WTC11 (cell line): ENCODE measurements around the gene BCO1. TPM values are rescaled to one million over a fixed set of nuclear protein-coding genes. Genes with fewer than 3 reads are reported as not detected.

Source experiments
- ATAC-seq: fragments of 200-7000 bp; cut with Tn5 transposase; 2 replicates; pipeline ENCODE4 v1.10.0; 2021; ENCODE audit warnings: mild to moderate bottlenecking, moderate library complexity
- CTCF ChIA-PET: fragments of 300-600 bp; sonication (Branson Sonifier 250); formaldehyde crosslinking; loops from one replicate; lab custom pipeline; 2021; ENCODE audit warnings: antibody characterized with exemption; lab: Charles Lee
- POLR2A ChIA-PET: fragments of 350-600 bp; sonication (Branson Sonifier 250); formaldehyde crosslinking; loops from one replicate; lab custom pipeline; 2021; ENCODE audit warnings: antibody characterized with exemption; lab: Charles Lee
- DNase-seq: peaks from one replicate; pipeline ENCODE4 v3.0.0; 2021; ENCODE audit warnings: low spot score
- H3K27ac Mint-ChIP-seq: 2 replicates; pipeline ENCODE4 v1.8.0; 2021; ENCODE audit warnings: mixed read lengths
- H3K27me3 Mint-ChIP-seq: 2 replicates; pipeline ENCODE4 v1.8.0; 2021; ENCODE audit warnings: low read depth, mild to moderate bottlenecking, moderate library complexity, mixed read lengths
- H3K36me3 Mint-ChIP-seq: 2 replicates; pipeline ENCODE4 v1.8.0; 2021; ENCODE audit warnings: mixed read lengths
- H3K4me1 Mint-ChIP-seq: 2 replicates; pipeline ENCODE4 v1.8.0; 2022; ENCODE audit warnings: mixed read lengths
- H3K4me3 Mint-ChIP-seq: 2 replicates; pipeline ENCODE4 v1.8.0; 2021; ENCODE audit warnings: mild to moderate bottlenecking, moderate library complexity, mixed read lengths
- H3K9me3 Mint-ChIP-seq: 2 replicates; pipeline ENCODE4 v1.8.0; 2021; ENCODE audit warnings: mixed read lengths
- AR ChIP-seq: fragments of 250-450 bp; sonication (Bioruptor Pico); IDR thresholded peaks from 2 replicates; pipeline ENCODE4 v1.9.0; 2021; ENCODE audit warnings: mild to moderate bottlenecking
- CREB1 ChIP-seq: sonication (generic); formaldehyde crosslinking; IDR thresholded peaks from 2 replicates; pipeline ENCODE4 v1.8.0; 2023; ENCODE audit warnings: mild to moderate bottlenecking, missing genetic modification reagents
- CTCF ChIP-seq: fragments of 200-600 bp; IDR thresholded peaks from 2 replicates; pipeline ENCODE4 v1.8.0; 2022; ENCODE audit warnings: antibody characterized with exemption
- E2F4 ChIP-seq: sonication (generic); formaldehyde crosslinking; IDR thresholded peaks from 2 replicates; pipeline ENCODE4 v1.8.1; 2022; ENCODE audit warnings: low read depth, mild to moderate bottlenecking, moderate library complexity, missing genetic modification reagents, borderline replicate concordance
- ELF4 ChIP-seq: sonication (generic); formaldehyde crosslinking; IDR thresholded peaks from 2 replicates; pipeline ENCODE4 v1.8.1; 2022; ENCODE audit warnings: low read depth, mild to moderate bottlenecking, moderate library complexity, missing genetic modification reagents
- EMX1 ChIP-seq: fragments of 250-450 bp; sonication (Bioruptor Pico); IDR thresholded peaks from 2 replicates; pipeline ENCODE4 v1.8.0; 2021; ENCODE audit warnings: mild to moderate bottlenecking
- GTF2I ChIP-seq: fragments of 250-450 bp; sonication (Bioruptor Pico); conservative IDR thresholded peaks from 2 replicates; pipeline ENCODE4 v1.4.0; 2021; ENCODE audit warnings: mild to moderate bottlenecking
- HMGA2 ChIP-seq: fragments of 250-450 bp; sonication (Bioruptor Pico); IDR thresholded peaks from 2 replicates; pipeline ENCODE4 v1.4.0; 2021; ENCODE audit warnings: mild to moderate bottlenecking, moderate library complexity
- IRF2 ChIP-seq: sonication (generic); formaldehyde crosslinking; IDR thresholded peaks from 2 replicates; pipeline ENCODE4 v1.8.0; 2022; ENCODE audit warnings: low read depth, missing genetic modification reagents, borderline replicate concordance
- KAT7 ChIP-seq: sonication (generic); formaldehyde crosslinking; IDR thresholded peaks from 2 replicates; pipeline ENCODE4 v1.8.1; 2023; ENCODE audit warnings: missing genetic modification reagents, mild to moderate bottlenecking, borderline replicate concordance
- NFATC4 ChIP-seq: fragments of 250-450 bp; sonication (Bioruptor Pico); IDR thresholded peaks from 2 replicates; pipeline ENCODE4 v1.9.0; 2021; ENCODE audit warnings: mild to moderate bottlenecking
- NR1H2 ChIP-seq: sonication (generic); formaldehyde crosslinking; IDR thresholded peaks from 2 replicates; pipeline ENCODE4 v1.9.0; 2021; ENCODE audit warnings: mild to moderate bottlenecking, moderate library complexity, missing genetic modification reagents
- NR3C1 ChIP-seq: sonication (generic); formaldehyde crosslinking; conservative IDR thresholded peaks from 2 replicates; pipeline ENCODE4 v1.8.1; 2023; ENCODE audit warnings: low read depth, mild to moderate bottlenecking, missing genetic modification reagents
- RELA ChIP-seq: sonication (generic); formaldehyde crosslinking; IDR thresholded peaks from 2 replicates; pipeline ENCODE4 v1.8.1; 2022; ENCODE audit warnings: missing genetic modification reagents, mild to moderate bottlenecking, borderline replicate concordance
- SMAD3 ChIP-seq: sonication (generic); formaldehyde crosslinking; IDR thresholded peaks from 2 replicates; pipeline ENCODE4 v1.8.0; 2022; ENCODE audit warnings: missing genetic modification reagents, mild to moderate bottlenecking, borderline replicate concordance
- SP1 ChIP-seq: sonication (generic); formaldehyde crosslinking; conservative IDR thresholded peaks from 2 replicates; pipeline ENCODE4 v1.8.1; 2022; ENCODE audit warnings: missing genetic modification reagents
- ZNF121 ChIP-seq: sonication (generic); formaldehyde crosslinking; IDR thresholded peaks from 2 replicates; pipeline ENCODE4 v1.8.0; 2023; ENCODE audit warnings: missing genetic modification reagents
- ZNF138 ChIP-seq: sonication (generic); formaldehyde crosslinking; conservative IDR thresholded peaks from 2 replicates; pipeline ENCODE4 v1.8.1; 2022; ENCODE audit warnings: mild to moderate bottlenecking, moderate library complexity, missing genetic modification reagents
- total RNA-seq: library from RNA; stranded (reverse); gene quantifications from 3 replicates; pipeline ENCODE4 v1.2.3, GENCODE V29; 2021
- TF ChIP-seq, protein P1 (sequence below): sonication (generic); formaldehyde crosslinking; IDR thresholded peaks from 2 replicates; pipeline ENCODE4 v1.8.0; 2022; ENCODE audit warnings: mild to moderate bottlenecking, missing genetic modification reagents

Gene BCO1
- total RNA-seq, 1 experiment from 2014 or later = 0.15 TPM

GRCh38 chr16:81237942-81238295 lies 570 bp upstream of the BCO1 start:
- peaks cover 3% of the 10 kb centered on the region for H3K9me3 Mint-ChIP-seq
- POLR2A ChIA-PET = interaction anchor here (0.6 to 0.7 kb wide), 3 partner anchors 20 to 173 kb away, joined by 4 to 6 read pairs (median 5); no protein-coding TSS in a partner anchor
- no peak for TF ChIP-seq CREB1 (CRISPR knock-in tag)
- no peak for TF ChIP-seq EMX1
- TF ChIP-seq KAT7 (CRISPR knock-in tag) = no peak
- no peak for TF ChIP-seq ZNF138 (CRISPR knock-in tag)
- no peak for TF ChIP-seq ELF4 (CRISPR knock-in tag)
- no peak for TF ChIP-seq ZNF121 (CRISPR knock-in tag)
- TF ChIP-seq SP1 = no peak
- TF ChIP-seq NR3C1 (CRISPR knock-in tag) = no peak
- no peak for TF ChIP-seq RELA (CRISPR knock-in tag)
- TF ChIP-seq CTCF = no peak
- TF ChIP-seq E2F4 = no peak
- TF ChIP-seq NFATC4 = no peak
- no peak for TF ChIP-seq HMGA2 (CRISPR knock-in tag)
- TF ChIP-seq, all 79 proteins: peak for 0
- peak overlapping the region; percentile 65 for H3K4me3 Mint-ChIP-seq
- H3K27me3 Mint-ChIP-seq = no peaks in the 10 kb centered on the region
- H3K4me1 Mint-ChIP-seq = peaks cover 25% of the 10 kb centered on the region
- CTCF ChIA-PET = interaction anchor here (0.6 to 1.7 kb wide), 12 partner anchors 8 to 589 kb away, joined by 3 to 11 read pairs (median 3); partner anchors contain the start of gene ATMIN
- H3K36me3 Mint-ChIP-seq = no peaks in the 10 kb centered on the region
- peak overlapping the region; percentile 98 for H3K27ac Mint-ChIP-seq
- ATAC-seq (no peak; the same call in 1 of the 2 replicates), DNase-seq (no peak)

DNA sequence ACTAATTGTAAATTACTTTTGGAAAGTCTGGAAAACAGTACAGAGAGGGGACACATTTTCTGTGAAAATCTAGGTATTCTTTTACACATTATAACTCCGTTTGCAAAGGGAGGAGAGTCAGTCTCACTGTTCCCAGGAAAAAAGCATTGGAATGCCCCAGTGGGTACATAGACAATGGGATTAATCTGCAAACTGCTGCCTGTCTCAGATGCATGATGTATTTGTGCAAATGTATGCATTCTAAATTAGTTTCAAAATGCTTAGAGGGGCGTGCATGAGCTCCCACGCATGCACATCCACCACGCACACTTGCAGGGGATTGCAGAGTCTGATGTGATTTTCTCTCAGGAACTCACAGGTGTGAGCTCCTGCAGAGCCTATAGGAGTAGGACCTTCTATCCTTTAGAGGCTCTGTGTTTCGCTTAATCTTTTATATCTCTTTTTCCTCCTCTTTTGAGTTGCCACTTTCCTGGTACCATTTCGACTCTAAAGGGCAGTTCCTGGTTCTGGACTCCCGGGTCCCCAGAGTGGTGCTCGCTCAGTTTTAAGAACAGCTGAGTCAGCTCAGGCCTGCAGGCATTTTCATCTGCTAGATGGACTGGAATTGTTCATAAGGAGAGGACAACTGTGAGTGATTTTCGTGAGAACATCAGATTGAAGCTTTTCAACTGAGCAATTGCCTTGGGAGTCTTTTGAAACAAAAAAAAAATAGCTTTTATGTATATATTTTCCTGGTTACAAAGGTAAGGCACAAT lies 1.1 kb downstream of the BCO1 start:
- no peak for DNase-seq
- H3K27me3 Mint-ChIP-seq = no peaks in the 10 kb centered on the region
- no peak for ATAC-seq
- H3K36me3 Mint-ChIP-seq = no peaks in the 10 kb centered on the region
- POLR2A ChIA-PET = no interaction called here
- TF ChIP-seq NR1H2 (no peak), GTF2I (CRISPR knock-in tag) (no peak), SMAD3 (CRISPR knock-in tag) (no peak), AR (CRISPR knock-in tag) (no peak), IRF2 (no peak)
- TF ChIP-seq, protein P1, sequence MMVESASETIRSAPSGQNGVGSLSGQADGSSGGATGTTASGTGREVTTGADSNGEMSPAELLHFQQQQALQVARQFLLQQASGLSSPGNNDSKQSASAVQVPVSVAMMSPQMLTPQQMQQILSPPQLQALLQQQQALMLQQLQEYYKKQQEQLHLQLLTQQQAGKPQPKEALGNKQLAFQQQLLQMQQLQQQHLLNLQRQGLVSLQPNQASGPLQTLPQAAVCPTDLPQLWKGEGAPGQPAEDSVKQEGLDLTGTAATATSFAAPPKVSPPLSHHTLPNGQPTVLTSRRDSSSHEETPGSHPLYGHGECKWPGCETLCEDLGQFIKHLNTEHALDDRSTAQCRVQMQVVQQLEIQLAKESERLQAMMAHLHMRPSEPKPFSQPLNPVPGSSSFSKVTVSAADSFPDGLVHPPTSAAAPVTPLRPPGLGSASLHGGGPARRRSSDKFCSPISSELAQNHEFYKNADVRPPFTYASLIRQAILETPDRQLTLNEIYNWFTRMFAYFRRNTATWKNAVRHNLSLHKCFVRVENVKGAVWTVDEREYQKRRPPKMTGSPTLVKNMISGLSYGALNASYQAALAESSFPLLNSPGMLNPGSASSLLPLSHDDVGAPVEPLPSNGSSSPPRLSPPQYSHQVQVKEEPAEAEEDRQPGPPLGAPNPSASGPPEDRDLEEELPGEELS (CRISPR knock-in tag) = no peak
- H3K4me1 Mint-ChIP-seq = peaks cover 33% of the 10 kb centered on the region
- H3K27ac Mint-ChIP-seq = no peak overlapping the region
- H3K9me3 Mint-ChIP-seq = no peaks in the 10 kb centered on the region
- H3K4me3 Mint-ChIP-seq = peak overlapping the region; percentile 16; the same call in 1 of the 2 replicates
- CTCF ChIA-PET = interaction anchor here (0.7 to 1.6 kb wide), 4 partner anchors 22 to 37 kb away, joined by 3 to 4 read pairs (median 3); no protein-coding TSS in a partner anchor
